ENCODE measurements around the gene KRT86.

Gene KRT86

DNA sequence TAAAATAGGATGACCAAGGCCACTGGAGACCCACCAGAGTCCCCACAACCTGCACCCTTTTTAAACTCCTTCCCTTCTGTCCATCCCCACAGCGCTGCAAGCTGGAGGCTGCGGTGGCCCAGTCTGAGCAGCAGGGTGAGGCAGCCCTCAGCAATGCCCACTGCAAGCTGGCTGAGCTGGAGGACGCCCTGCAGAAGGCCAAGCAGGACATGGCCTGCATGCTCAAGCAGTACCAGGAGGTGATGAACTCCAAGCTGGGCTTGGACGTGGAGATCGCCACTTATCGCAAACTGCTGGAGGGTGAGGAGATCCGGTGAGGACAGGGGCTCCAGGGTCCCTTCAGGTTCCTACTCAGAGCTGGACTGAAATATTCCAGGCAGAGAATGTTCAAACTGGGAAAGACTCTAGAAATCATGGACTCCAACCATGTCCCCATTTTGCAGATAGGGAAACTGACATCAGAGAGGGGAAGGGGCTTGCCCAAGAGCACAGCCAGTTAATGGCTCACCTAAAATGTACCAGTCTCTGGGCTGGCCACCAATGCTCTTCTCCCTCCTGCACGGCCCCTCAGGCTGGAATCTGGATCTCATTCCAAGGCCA, 75.7 kb downstream of the KRT86 start:
- H3K36me3 ChIP-seq (ENCODE audit: insufficient read depth, insufficient read length, low read length), result no peaks in the 10 kb centered on the region
- no peak for TF ChIP-seq ZNF274 (IDR thresholded peaks at IDR 0.05; ENCODE audit: low read depth, low read length)
- no peak for TF ChIP-seq YY1 (IDR thresholded peaks at IDR 0.05; ENCODE audit: insufficient read depth, insufficient read length)
- no peak for TF ChIP-seq SUZ12 (IDR thresholded peaks at IDR 0.05; ENCODE audit: extremely low read depth, insufficient read depth, insufficient read length)
- DNase-seq (ENCODE audit: low read depth, low spot score), result no peak

DNA sequence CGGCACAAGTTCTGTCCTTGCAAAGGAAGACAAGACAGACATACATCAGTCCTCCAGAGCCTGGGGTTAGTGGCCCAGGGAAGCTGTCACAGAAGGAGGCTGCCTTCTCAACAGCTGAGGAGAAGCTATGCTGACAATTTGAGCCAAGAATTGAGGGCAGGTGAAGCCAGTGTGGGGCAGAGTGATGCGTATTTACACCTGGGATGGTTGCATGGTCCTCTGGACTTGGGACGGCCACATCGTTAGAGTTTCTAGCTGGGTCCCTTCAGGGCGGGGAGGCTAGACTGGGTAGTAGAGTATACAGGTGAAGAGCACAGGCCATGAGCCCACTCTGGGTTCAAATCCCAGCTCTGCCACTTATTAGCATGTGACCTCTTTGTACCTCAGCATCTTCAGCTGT, 76.3 kb downstream of the KRT86 start:
- Histone ChIP-seq H3K9ac (ENCODE audit: insufficient read length, low read depth) (no peak overlapping the region), H3K4me3 (ENCODE audit: insufficient read length, low read depth) (no peak overlapping the region), H3K4me1 (ENCODE audit: insufficient read depth, insufficient read length) (no peaks in the 10 kb centered on the region), H3K27me3 (ENCODE audit: insufficient read depth, insufficient read length) (peaks cover 4% of the 10 kb centered on the region), H3K9me3 (ENCODE audit: insufficient read depth, low read length) (no peaks in the 10 kb centered on the region), H3K36me3 (ENCODE audit: insufficient read depth, insufficient read length, low read length) (no peaks in the 10 kb centered on the region)
- no peak for DNase-seq (ENCODE audit: low read depth, low spot score)
- TF ChIP-seq ZNF274 (IDR thresholded peaks at IDR 0.05; ENCODE audit: low read depth, low read length) (no peak), SUZ12 (IDR thresholded peaks at IDR 0.05; ENCODE audit: extremely low read depth, insufficient read depth, insufficient read length) (no peak), YY1 (IDR thresholded peaks at IDR 0.05; ENCODE audit: insufficient read depth, insufficient read length) (no peak)

More for the DNA sequence above, 75.7 kb downstream of the KRT86 start:
- H3K4me3 ChIP-seq (ENCODE audit: insufficient read length, low read depth), result no peak overlapping the region
- no peak overlapping the region for H3K9ac ChIP-seq (ENCODE audit: insufficient read length, low read depth)
- peaks cover 4% of the 10 kb centered on the region for H3K27me3 ChIP-seq (ENCODE audit: insufficient read depth, insufficient read length)
- no peaks in the 10 kb centered on the region for H3K9me3 ChIP-seq (ENCODE audit: insufficient read depth, low read length)
- no peaks in the 10 kb centered on the region for H3K4me1 ChIP-seq (ENCODE audit: insufficient read depth, insufficient read length)

DNA sequence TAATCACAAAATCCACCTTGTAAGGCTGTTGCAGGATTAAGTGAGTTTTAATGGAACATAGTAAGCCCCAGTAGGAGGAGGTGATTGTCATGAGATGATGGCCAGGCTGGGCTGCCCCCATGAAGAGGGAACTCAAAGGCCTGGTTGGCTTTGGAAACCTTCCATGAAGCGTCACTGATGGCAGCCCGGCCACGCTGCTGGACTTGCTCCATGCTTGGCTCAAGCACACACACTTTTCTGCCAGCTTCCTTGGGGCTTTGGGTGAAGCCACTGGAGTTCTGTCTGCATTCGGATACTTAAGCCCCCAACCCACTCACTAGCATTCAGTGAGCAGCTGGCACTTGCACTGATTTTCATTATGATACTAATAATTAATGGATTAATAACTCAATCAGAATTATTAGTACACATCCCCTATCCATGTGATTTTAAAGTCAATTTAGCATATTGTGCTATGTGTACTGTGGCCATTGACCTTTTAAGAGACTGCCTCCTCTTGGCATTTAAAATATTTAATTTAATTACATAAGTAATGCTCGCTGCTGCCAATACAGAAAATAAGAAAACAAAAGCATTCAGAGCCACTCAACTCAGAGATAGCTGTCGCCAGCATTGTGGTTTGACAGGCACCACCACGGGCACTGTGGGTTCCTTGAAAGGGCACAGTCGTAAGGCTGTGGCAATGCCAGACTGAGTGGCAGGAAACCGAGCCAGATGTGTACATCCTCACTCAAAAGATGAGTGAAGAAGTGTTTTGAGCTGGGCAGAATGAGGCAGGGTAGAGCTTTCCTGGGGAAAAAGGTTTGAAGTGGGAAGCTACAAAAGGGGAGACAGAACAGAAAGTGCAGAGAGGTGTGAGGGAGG, 77.0 kb downstream of the KRT86 start:
- H3K27me3 ChIP-seq (ENCODE audit: insufficient read depth, insufficient read length), result peaks cover 4% of the 10 kb centered on the region
- no peaks in the 10 kb centered on the region for H3K36me3 ChIP-seq (ENCODE audit: insufficient read depth, insufficient read length, low read length)
- no peaks in the 10 kb centered on the region for H3K9me3 ChIP-seq (ENCODE audit: insufficient read depth, low read length)
- no peak overlapping the region for H3K4me3 ChIP-seq (ENCODE audit: insufficient read length, low read depth)
- H3K9ac ChIP-seq (ENCODE audit: insufficient read length, low read depth), result no peak overlapping the region
- DNase-seq (ENCODE audit: low read depth, low spot score), result no peak
- H3K4me1 ChIP-seq (ENCODE audit: insufficient read depth, insufficient read length), result no peaks in the 10 kb centered on the region
- TF ChIP-seq ZNF274 (IDR thresholded peaks at IDR 0.05; ENCODE audit: low read depth, low read length), result no peak
- no peak for TF ChIP-seq SUZ12 (IDR thresholded peaks at IDR 0.05; ENCODE audit: extremely low read depth, insufficient read depth, insufficient read length)
- TF ChIP-seq YY1 (IDR thresholded peaks at IDR 0.05; ENCODE audit: insufficient read depth, insufficient read length), result no peak

DNA sequence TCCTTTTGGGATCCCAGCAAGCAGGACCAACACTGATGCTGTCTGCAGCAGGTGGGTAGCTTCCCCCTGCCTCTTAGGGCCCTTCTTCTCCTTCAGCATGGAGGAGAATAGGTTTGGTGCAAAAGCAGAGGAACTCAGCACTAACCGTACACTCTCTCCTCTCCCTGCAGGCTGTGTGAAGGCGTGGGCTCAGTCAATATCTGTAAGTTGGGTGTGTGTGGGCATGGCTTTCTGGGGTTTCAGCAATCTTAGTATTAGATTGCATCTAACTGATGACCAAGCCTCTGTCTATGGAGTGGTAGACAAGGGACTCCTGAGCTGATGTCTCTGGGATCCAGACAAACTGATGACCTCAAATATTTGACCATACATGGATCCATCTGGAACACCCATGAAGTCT, 78.5 kb downstream of the KRT86 start:
- Histone ChIP-seq H3K4me1 (ENCODE audit: insufficient read depth, insufficient read length) (no peaks in the 10 kb centered on the region), H3K9ac (ENCODE audit: insufficient read length, low read depth) (no peak overlapping the region), H3K27me3 (ENCODE audit: insufficient read depth, insufficient read length) (peaks cover 4% of the 10 kb centered on the region), H3K36me3 (ENCODE audit: insufficient read depth, insufficient read length, low read length) (no peaks in the 10 kb centered on the region), H3K9me3 (ENCODE audit: insufficient read depth, low read length) (no peaks in the 10 kb centered on the region), H3K4me3 (ENCODE audit: insufficient read length, low read depth) (no peak overlapping the region)
- no peak for DNase-seq (ENCODE audit: low read depth, low spot score)
- TF ChIP-seq ZNF274 (IDR thresholded peaks at IDR 0.05; ENCODE audit: low read depth, low read length), result no peak
- no peak for TF ChIP-seq SUZ12 (IDR thresholded peaks at IDR 0.05; ENCODE audit: extremely low read depth, insufficient read depth, insufficient read length)
- no peak for TF ChIP-seq YY1 (IDR thresholded peaks at IDR 0.05; ENCODE audit: insufficient read depth, insufficient read length)

DNA sequence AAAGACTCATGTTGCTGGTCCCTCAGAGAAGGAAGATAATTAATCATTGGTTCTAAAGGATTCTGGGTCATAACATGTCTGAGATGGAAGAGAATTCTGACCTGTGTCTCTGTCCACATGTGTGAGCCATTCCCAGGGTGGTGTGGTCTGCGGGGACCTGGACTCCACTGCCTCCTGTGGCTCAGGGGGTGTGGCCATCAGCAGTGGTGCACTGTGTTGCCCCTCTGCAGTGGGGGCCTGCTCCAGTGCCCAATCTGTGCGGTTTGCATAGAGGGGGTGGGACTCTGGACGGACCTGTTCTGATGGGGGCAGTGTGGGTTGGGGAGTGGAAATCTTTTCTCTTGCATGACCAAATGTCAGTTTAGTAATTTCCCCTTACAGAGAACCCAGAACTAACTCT, 79.3 kb downstream of the KRT86 start:
- Histone ChIP-seq H3K27me3 (ENCODE audit: insufficient read depth, insufficient read length) (peaks cover 4% of the 10 kb centered on the region), H3K36me3 (ENCODE audit: insufficient read depth, insufficient read length, low read length) (no peaks in the 10 kb centered on the region), H3K9me3 (ENCODE audit: insufficient read depth, low read length) (no peaks in the 10 kb centered on the region), H3K4me3 (ENCODE audit: insufficient read length, low read depth) (no peak overlapping the region), H3K4me1 (ENCODE audit: insufficient read depth, insufficient read length) (peaks cover 3% of the 10 kb centered on the region), H3K9ac (ENCODE audit: insufficient read length, low read depth) (no peak overlapping the region)
- TF ChIP-seq YY1 (IDR thresholded peaks at IDR 0.05; ENCODE audit: insufficient read depth, insufficient read length) (no peak), SUZ12 (IDR thresholded peaks at IDR 0.05; ENCODE audit: extremely low read depth, insufficient read depth, insufficient read length) (no peak), ZNF274 (IDR thresholded peaks at IDR 0.05; ENCODE audit: low read depth, low read length) (no peak)
- no peak for DNase-seq (ENCODE audit: low read depth, low spot score)

DNA sequence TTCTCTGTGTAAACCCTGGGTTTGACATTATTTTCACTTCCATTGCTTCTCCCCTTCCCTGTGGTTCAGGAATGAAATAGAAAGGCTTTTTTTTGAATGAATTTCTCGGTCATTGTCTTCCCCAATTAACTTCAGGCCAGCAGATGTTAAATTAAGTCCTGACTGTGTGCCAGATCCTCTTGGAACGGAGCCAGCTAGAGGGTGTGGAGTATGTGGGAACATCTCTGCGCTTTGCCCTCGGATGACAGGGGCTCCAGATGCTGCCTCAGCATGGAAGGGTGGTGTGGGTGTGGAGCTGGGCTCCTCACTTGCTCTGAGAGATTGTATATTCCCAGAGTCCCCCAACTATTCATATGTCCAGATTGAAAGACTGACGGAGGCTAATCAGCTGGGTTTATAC, 79.8 kb downstream of the KRT86 start:
- H3K27me3 ChIP-seq (ENCODE audit: insufficient read depth, insufficient read length), result peaks cover 4% of the 10 kb centered on the region
- no peaks in the 10 kb centered on the region for H3K36me3 ChIP-seq (ENCODE audit: insufficient read depth, insufficient read length, low read length)
- no peak overlapping the region for H3K9ac ChIP-seq (ENCODE audit: insufficient read length, low read depth)
- DNase-seq (ENCODE audit: low read depth, low spot score), result no peak
- no peak overlapping the region for H3K4me3 ChIP-seq (ENCODE audit: insufficient read length, low read depth)
- TF ChIP-seq SUZ12 (IDR thresholded peaks at IDR 0.05; ENCODE audit: extremely low read depth, insufficient read depth, insufficient read length) (no peak), YY1 (IDR thresholded peaks at IDR 0.05; ENCODE audit: insufficient read depth, insufficient read length) (no peak), ZNF274 (IDR thresholded peaks at IDR 0.05; ENCODE audit: low read depth, low read length) (no peak)
- H3K9me3 ChIP-seq (ENCODE audit: insufficient read depth, low read length), result no peaks in the 10 kb centered on the region
- H3K4me1 ChIP-seq (ENCODE audit: insufficient read depth, insufficient read length), result peaks cover 7% of the 10 kb centered on the region

DNA sequence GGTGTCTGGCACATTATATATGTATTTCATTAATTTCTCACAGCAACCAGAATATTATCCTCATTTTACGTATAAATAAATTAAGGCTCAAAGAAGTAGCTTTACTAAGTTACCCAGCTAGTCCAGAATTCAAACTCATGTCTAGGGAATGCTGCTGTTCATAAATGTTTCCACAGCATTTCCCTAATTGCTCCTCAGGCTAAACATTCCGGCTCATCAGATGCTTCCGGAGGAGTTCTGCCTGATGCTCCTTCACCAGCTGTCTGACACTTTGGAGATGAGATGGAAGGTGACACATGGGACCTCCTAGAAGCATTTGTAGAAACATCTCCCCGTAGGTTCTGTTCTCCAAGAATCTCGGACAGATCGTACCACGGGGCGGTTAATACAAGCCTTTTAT, 80.7 kb downstream of the KRT86 start:
- H3K27me3 ChIP-seq (ENCODE audit: insufficient read depth, insufficient read length), result peaks cover 4% of the 10 kb centered on the region
- no peak overlapping the region for H3K9ac ChIP-seq (ENCODE audit: insufficient read length, low read depth)
- TF ChIP-seq YY1 (IDR thresholded peaks at IDR 0.05; ENCODE audit: insufficient read depth, insufficient read length), result no peak
- no peak for TF ChIP-seq SUZ12 (IDR thresholded peaks at IDR 0.05; ENCODE audit: extremely low read depth, insufficient read depth, insufficient read length)
- no peak for TF ChIP-seq ZNF274 (IDR thresholded peaks at IDR 0.05; ENCODE audit: low read depth, low read length)
- H3K4me1 ChIP-seq (ENCODE audit: insufficient read depth, insufficient read length), result peaks cover 7% of the 10 kb centered on the region
- H3K9me3 ChIP-seq (ENCODE audit: insufficient read depth, low read length), result no peaks in the 10 kb centered on the region
- no peak overlapping the region for H3K4me3 ChIP-seq (ENCODE audit: insufficient read length, low read depth)
- H3K36me3 ChIP-seq (ENCODE audit: insufficient read depth, insufficient read length, low read length), result no peaks in the 10 kb centered on the region
- DNase-seq (ENCODE audit: low read depth, low spot score), result no peak

Data from NT2/D1 (cell line).